ENCODE measurements around the gene MFSD2B. TPM values are rescaled to one million over a fixed set of nuclear protein-coding genes. Genes with fewer than 3 reads are reported as not detected.

Gene MFSD2B
- total RNA-seq, 6 experiments from 2014 or later: 0.07 to 0.62 (median 0.22) TPM; not detected in 3

DNA sequence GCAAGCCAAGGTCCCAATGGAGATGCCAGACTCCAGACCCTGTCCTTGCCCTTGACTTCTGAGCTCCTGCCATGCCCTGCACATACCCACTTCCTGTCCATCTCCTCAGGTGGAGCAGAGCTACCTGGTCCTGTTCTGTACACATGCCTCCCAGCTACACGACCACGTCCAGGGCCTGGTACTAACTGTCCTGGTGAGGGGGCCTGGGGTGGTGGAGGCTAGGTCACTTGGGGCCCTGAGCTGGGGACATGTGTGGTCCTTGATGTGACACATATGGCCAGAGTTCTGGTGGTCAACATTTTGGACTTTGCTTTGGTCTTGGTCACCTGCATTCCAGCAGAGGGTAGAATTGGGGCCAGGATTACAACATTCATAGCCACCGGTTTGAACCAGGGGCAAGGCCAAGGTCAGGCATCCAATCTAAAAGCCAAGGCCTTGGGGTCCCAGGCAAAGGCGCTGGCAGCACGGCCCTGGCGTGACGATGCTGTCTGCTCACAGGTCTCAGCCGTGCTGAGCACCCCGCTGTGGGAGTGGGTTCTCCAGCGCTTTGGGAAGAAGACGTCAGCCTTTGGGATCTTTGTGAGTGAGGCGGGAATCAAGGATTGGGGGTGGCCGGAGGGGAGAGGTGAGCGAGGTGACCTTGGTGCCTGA, 12.6 kb downstream of the MFSD2B start:
- H3K27ac ChIP-seq: no peak overlapping the region
- no peaks in the 10 kb centered on the region for H3K9me3 ChIP-seq
- no CpG with 5 or more reads among the region's 14 CpGs for WGBS (ENCODE audit: insufficient coverage, low coverage, low lambda C conversion rate, missing lambda C conversion rate)
- H3K36me3 ChIP-seq: peaks cover 0 to 9% (median 0%) of the 10 kb centered on the region in 4 donors
- ATAC-seq: peak in 3 of 4 donors; percentile 24 to 45 (median 43)
- intact Hi-C loops (cut with DNase I): no loop called here
- no peaks in the 10 kb centered on the region for H3K27me3 ChIP-seq
- DNase-seq: no peak
- no peaks in the 10 kb centered on the region for H3K4me1 ChIP-seq
- no peak overlapping the region for H3K4me3 ChIP-seq
- no peak for TF ChIP-seq POLR2A (IDR thresholded peaks at IDR 0.05)
- TF ChIP-seq, protein P1, sequence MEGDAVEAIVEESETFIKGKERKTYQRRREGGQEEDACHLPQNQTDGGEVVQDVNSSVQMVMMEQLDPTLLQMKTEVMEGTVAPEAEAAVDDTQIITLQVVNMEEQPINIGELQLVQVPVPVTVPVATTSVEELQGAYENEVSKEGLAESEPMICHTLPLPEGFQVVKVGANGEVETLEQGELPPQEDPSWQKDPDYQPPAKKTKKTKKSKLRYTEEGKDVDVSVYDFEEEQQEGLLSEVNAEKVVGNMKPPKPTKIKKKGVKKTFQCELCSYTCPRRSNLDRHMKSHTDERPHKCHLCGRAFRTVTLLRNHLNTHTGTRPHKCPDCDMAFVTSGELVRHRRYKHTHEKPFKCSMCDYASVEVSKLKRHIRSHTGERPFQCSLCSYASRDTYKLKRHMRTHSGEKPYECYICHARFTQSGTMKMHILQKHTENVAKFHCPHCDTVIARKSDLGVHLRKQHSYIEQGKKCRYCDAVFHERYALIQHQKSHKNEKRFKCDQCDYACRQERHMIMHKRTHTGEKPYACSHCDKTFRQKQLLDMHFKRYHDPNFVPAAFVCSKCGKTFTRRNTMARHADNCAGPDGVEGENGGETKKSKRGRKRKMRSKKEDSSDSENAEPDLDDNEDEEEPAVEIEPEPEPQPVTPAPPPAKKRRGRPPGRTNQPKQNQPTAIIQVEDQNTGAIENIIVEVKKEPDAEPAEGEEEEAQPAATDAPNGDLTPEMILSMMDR (IDR thresholded peaks at IDR 0.05): no peak

DNA sequence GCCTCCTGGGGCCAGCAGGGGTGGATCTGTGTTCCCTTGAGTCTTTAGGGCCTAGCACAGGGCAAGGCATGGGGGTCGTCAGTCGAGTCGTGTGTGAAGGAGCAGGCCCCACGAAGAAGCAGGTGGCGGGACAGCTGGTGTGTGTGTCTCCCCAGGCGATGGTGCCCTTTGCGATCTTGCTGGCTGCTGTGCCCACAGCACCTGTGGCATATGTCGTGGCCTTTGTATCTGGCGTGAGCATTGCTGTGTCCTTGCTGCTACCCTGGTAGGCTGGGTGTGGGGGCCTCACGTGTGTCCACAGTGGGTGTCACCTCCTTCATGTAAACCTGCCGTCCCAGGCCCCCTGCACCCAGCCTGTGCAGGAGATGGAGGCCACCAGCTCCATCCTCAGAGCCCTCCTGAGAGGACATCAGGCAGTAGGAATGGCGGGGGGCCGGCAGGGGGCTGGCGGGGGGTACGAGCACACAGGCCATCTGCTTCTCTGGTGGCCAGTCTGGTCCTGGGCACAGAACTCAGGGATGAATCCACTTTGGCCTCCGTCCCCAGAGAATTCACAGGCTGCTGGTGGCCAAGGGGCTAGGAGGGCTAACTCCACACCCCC, 13.2 kb downstream of the MFSD2B start:
- WGBS (ENCODE audit: insufficient coverage, low coverage, low lambda C conversion rate, missing lambda C conversion rate): no CpG with 5 or more reads among the region's 16 CpGs
- Histone ChIP-seq H3K27ac (no peak overlapping the region), H3K9me3 (no peaks in the 10 kb centered on the region), H3K4me3 (no peak overlapping the region), H3K4me1 (no peaks in the 10 kb centered on the region), H3K27me3 (no peaks in the 10 kb centered on the region), H3K36me3 (peaks cover 0 to 9% (median 0%) of the 10 kb centered on the region in 4 donors)
- intact Hi-C loops (cut with DNase I): no loop called here
- ATAC-seq (no peak), DNase-seq (no peak)
- TF ChIP-seq POLR2A (IDR thresholded peaks at IDR 0.05): no peak
- TF ChIP-seq, protein P1 (IDR thresholded peaks at IDR 0.05): no peak

DNA sequence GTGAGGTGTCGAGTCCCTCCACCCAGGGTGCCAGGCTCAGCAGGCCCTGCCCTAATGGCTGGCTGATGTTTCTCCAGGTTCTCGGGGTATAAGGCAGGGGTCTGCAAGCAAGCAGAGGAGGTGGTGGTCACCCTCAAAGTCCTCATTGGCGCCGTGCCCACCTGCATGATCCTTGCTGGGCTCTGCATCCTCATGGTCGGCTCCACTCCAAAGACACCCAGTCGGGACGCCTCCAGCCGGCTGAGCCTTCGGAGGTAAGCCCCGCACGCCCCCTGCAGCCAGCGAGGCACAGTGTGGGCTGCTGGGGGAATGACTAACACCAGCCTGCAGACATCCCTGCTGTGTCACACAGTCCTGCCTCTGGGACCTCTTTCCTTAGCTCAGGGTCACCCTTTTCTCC, 14.1 kb downstream of the MFSD2B start:
- intact Hi-C loops (cut with DNase I): no loop called here
- H3K9me3 ChIP-seq: no peaks in the 10 kb centered on the region
- H3K4me3 ChIP-seq: no peak overlapping the region
- H3K36me3 ChIP-seq: peaks cover 0 to 9% (median 0%) of the 10 kb centered on the region in 4 donors
- ATAC-seq (peak in 1 of 4 donors; percentile 12), DNase-seq (no peak)
- TF ChIP-seq POLR2A (IDR thresholded peaks at IDR 0.05): no peak
- TF ChIP-seq, protein P1 (IDR thresholded peaks at IDR 0.05): no peak
- H3K27me3 ChIP-seq: no peaks in the 10 kb centered on the region
- no peak overlapping the region for H3K27ac ChIP-seq
- no CpG with 5 or more reads among the region's 12 CpGs for WGBS (ENCODE audit: insufficient coverage, low coverage, low lambda C conversion rate, missing lambda C conversion rate)
- H3K4me1 ChIP-seq: no peaks in the 10 kb centered on the region

DNA sequence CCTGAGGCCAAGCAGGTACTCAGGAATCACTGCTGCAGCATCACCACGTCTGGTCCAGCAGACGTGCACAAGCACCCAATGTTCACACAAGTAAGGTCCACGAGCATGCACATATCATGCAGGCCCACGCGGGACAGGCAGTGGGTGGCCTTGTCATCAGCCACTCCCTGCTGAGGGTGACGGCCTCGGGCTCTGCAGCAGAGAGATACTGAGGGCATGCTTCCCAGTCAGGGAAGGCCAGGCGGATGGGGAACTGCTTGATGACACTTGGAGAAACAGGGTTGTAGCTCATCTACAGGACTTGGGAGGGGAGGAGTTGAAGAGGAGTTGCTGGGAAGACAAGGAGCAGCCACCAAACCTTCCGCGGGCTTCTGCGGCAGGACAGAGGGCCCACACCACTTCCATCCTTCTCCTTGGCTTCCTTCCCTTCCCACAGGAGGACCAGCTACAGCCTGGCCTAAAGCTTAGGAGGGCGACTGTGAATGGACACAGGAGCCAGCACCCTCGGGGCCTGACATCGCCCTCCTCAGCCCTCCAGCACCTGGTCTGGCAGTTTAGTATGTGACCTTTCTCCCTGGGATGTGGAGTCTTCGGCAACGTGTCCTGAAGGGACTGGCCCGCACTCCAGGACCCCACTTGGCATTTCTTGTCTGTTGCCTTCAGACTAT, 15.2 kb downstream of the MFSD2B start:
- H3K27me3 ChIP-seq: no peaks in the 10 kb centered on the region
- DNase-seq: no peak
- 84% methylated on average over 8 of the region's 17 CpGs for WGBS (ENCODE audit: insufficient coverage, low coverage, low lambda C conversion rate, missing lambda C conversion rate)
- no peaks in the 10 kb centered on the region for H3K4me1 ChIP-seq
- H3K9me3 ChIP-seq: no peaks in the 10 kb centered on the region
- H3K27ac ChIP-seq: no peak overlapping the region
- intact Hi-C loops (cut with DNase I): no loop called here
- H3K36me3 ChIP-seq: peaks cover 0 to 17% (median 0%) of the 10 kb centered on the region in 4 donors
- no peak for ATAC-seq
- TF ChIP-seq POLR2A (IDR thresholded peaks at IDR 0.05): no peak
- TF ChIP-seq, protein P1 (IDR thresholded peaks at IDR 0.05): no peak
- no peak overlapping the region for H3K4me3 ChIP-seq

Measured in right lobe of liver (tissue), 6 donors.